Fibroblast of pulmonary artery (primary cell): ENCODE measurements around the gene CTXN2.
A peak's percentile ranks its signal among the peaks of the same experiment; 100 is the strongest.

Experiments
- DNase-seq: peaks from one replicate; pipeline ENCODE4 v3.0.0-alpha.2; 2010; ENCODE audit warnings: low read depth
- H3K4me3 ChIP-seq: replicated peaks from 2 replicates; pipeline ENCODE4 v1.5.1; 2011; ENCODE audit warnings: low read depth, mild to moderate bottlenecking, control low read depth, low read length, moderate library complexity
- CTCF ChIP-seq: IDR thresholded peaks from 2 replicates; pipeline ENCODE4 v1.5.1; 2011; ENCODE audit warnings: mild to moderate bottlenecking, control low read depth, low read length, inconsistent platforms; ENCODE audit errors: missing control alignments

The CTXN2 gene

GRCh38 chr15:48178648-48178931 is 12.9 kb upstream of the CTXN2 start:
- DNase-seq = no peak
- TF ChIP-seq CTCF = no peak
- peak overlapping the region; percentile 51 for H3K4me3 ChIP-seq

- no peak overlapping the region for H3K4me3 ChIP-seq
- TF ChIP-seq CTCF = no peak
- DNase-seq = no peak
Measured at GRCh38 chr15:48182749-48183148, 8.7 kb upstream of the CTXN2 start.

- no peak overlapping the region for H3K4me3 ChIP-seq
- peak; percentile 6 for DNase-seq
Measured at GRCh38 chr15:48185529-48185928, 5.9 kb upstream of the CTXN2 start.

GRCh38 chr15:48186271-48186670 is 5.2 kb upstream of the CTXN2 start:
- no peak for DNase-seq
- H3K4me3 ChIP-seq = no peak overlapping the region
- TF ChIP-seq CTCF = no peak

More at GRCh38 chr15:48185529-48185928, 5.9 kb upstream of the CTXN2 start:
- TF ChIP-seq CTCF = no peak

- no peak for TF ChIP-seq CTCF
- peak; percentile 78 for DNase-seq
- H3K4me3 ChIP-seq = no peak overlapping the region
Measured at GRCh38 chr15:48190932-48191573, 412 bp upstream of the CTXN2 start.

GRCh38 chr15:48202068-48202467 is 10.6 kb downstream of the CTXN2 start:
- no peak for TF ChIP-seq CTCF
- DNase-seq = no peak
- H3K4me3 ChIP-seq = no peak overlapping the region

GRCh38 chr15:48205981-48206380 is 14.5 kb downstream of the CTXN2 start, which contains the start of gene SLC12A1:
TSS of gene SLC12A1 (plus strand) at chr15:48206302. CDS start at chr15:48207720, 1,418 bp downstream.
- DNase-seq = no peak
- H3K4me3 ChIP-seq = no peak within 1 kb of the TSS
- no peak for TF ChIP-seq CTCF
